Neural crest cell (in vitro differentiated cells): ENCODE measurements around the gene CEP250. TPM values are rescaled to one million over a fixed set of nuclear protein-coding genes. Genes with fewer than 3 reads are reported as not detected.
"Not testable (repeated sequence)": the region's sequence is repeated elsewhere in the genome, so short reads cannot be mapped to it uniquely, and the experiment has no call there.

ENCODE experiments used
- DNase-seq: peaks from one replicate; pipeline ENCODE4 v3.0.0; 2021; ENCODE audit warnings: low read depth, mixed read lengths, low spot score
- H3K27ac Mint-ChIP-seq: one replicate; pipeline ENCODE4 v1.8.0; 2021; ENCODE audit warnings: mild to moderate bottlenecking, mixed read lengths; ENCODE audit not compliant: unreplicated experiment
- H3K27me3 Mint-ChIP-seq: 2 replicates; pipeline ENCODE4 v1.8.0; 2021; ENCODE audit warnings: low read depth, mild to moderate bottlenecking, mixed read lengths
- H3K36me3 Mint-ChIP-seq: 2 replicates; pipeline ENCODE4 v1.8.0; 2021; ENCODE audit warnings: low read depth, mild to moderate bottlenecking, mixed read lengths
- H3K4me1 Mint-ChIP-seq: 2 replicates; pipeline ENCODE4 v1.8.0; 2021; ENCODE audit warnings: mixed read lengths
- H3K4me3 Mint-ChIP-seq: one replicate; pipeline ENCODE4 v1.8.0; 2021; ENCODE audit warnings: mild to moderate bottlenecking, mixed read lengths
- H3K9me3 Mint-ChIP-seq: 2 replicates; pipeline ENCODE4 v1.8.0; 2021; ENCODE audit warnings: mixed read lengths
- CTCF ChIP-seq: fragments of 200-600 bp; sonication (generic); conservative IDR thresholded peaks from 2 replicates; pipeline ENCODE4 v1.5.0; 2021; ENCODE audit warnings: antibody characterized with exemption, mild to moderate bottlenecking
- total RNA-seq: library from RNA; stranded (reverse); gene quantifications from 2 replicates; pipeline ENCODE4 v1.2.1, GENCODE V29; 2021

Gene CEP250
- total RNA-seq, 1 donor from 2014 or later, result 64.5 TPM

DNA sequence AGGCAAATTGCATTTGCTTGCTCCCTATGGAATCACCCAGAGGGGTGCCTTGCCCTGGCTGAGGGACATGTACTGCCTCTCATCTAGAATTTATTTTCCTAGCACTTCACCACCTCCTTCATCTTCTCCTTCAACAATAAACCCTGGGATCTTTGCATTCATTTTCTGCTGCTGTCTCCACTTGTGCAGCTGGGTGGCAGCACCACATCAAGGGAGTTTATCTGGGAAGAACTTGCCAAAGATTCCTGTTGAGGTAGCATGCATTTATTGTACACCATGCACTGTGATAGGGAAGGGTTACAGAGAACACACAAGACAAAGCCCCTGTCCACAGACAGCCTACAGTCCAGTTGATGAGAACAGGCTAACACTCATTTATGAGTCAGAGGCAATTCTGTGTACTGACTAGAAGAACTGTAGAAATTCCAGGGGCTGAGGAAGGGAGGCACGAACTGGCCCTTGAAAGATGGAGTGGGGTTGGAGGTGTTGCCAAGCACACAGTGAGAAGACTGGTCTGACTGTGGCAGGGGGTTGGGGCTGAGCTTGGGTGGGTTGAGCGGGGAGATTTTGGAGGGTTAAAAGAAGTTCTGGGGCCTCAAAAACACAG is 56.5 kb downstream of the CEP250 start:
- H3K9me3 Mint-ChIP-seq, result no peaks in the 10 kb centered on the region
- DNase-seq, result peak; percentile 13
- no peak overlapping the region for H3K27ac Mint-ChIP-seq

GRCh38 chr20:35514371-35514932 is 59.1 kb downstream of the CEP250 start:
- no peaks in the 10 kb centered on the region for H3K27me3 Mint-ChIP-seq
- TF ChIP-seq CTCF, result no peak
- H3K4me1 Mint-ChIP-seq, result no peaks in the 10 kb centered on the region
- H3K27ac Mint-ChIP-seq, result no peak overlapping the region
- H3K36me3 Mint-ChIP-seq, result peaks cover 7% of the 10 kb centered on the region
- no peak for DNase-seq
- no peak overlapping the region for H3K4me3 Mint-ChIP-seq
- H3K9me3 Mint-ChIP-seq, result no peaks in the 10 kb centered on the region

More for the DNA sequence above, 56.5 kb downstream of the CEP250 start:
- no peaks in the 10 kb centered on the region for H3K27me3 Mint-ChIP-seq
- TF ChIP-seq CTCF, result peak; percentile 70
- peaks cover 7% of the 10 kb centered on the region for H3K36me3 Mint-ChIP-seq
- no peak overlapping the region for H3K4me3 Mint-ChIP-seq
- no peaks in the 10 kb centered on the region for H3K4me1 Mint-ChIP-seq

DNA sequence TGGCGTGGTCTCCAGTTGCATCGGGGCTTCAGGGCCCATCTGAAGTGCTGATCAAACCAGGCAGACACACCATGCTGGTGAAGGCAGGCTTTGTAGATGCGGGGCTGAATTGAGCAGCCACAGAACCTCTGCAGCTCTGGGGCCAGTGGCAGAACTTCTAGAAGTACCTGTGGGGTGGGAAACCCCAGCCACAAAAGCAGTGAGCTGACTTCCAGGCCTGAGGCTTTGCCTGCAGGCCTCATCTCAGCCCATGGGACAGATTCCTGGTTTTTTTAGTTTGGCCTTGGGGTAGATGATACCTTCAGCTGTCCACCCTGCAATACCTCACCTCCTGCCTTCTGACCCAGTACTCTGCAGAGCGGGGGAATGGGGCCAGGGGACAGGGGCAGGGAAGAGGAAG is 59.9 kb downstream of the CEP250 start:
- no peak for DNase-seq
- H3K27ac Mint-ChIP-seq, result no peak overlapping the region
- no peaks in the 10 kb centered on the region for H3K9me3 Mint-ChIP-seq
- H3K4me1 Mint-ChIP-seq, result no peaks in the 10 kb centered on the region
- peaks cover 7% of the 10 kb centered on the region for H3K36me3 Mint-ChIP-seq
- no peak overlapping the region for H3K4me3 Mint-ChIP-seq
- TF ChIP-seq CTCF, result no peak
- H3K27me3 Mint-ChIP-seq, result no peaks in the 10 kb centered on the region

GRCh38 chr20:35515949-35516645 is 60.7 kb downstream of the CEP250 start:
- DNase-seq, result no peak
- H3K27me3 Mint-ChIP-seq, result no peaks in the 10 kb centered on the region
- H3K9me3 Mint-ChIP-seq, result peaks cover under 1% of the 10 kb centered on the region
- no peak overlapping the region for H3K4me3 Mint-ChIP-seq
- peaks cover 7% of the 10 kb centered on the region for H3K36me3 Mint-ChIP-seq
- H3K4me1 Mint-ChIP-seq, result no peaks in the 10 kb centered on the region
- H3K27ac Mint-ChIP-seq, result peak overlapping the region; percentile 68
- TF ChIP-seq CTCF, result no peak

- no peaks in the 10 kb centered on the region for H3K4me1 Mint-ChIP-seq
- H3K27me3 Mint-ChIP-seq, result no peaks in the 10 kb centered on the region
- no peak for DNase-seq
- no peak overlapping the region for H3K4me3 Mint-ChIP-seq
- peaks cover 3% of the 10 kb centered on the region for H3K9me3 Mint-ChIP-seq
- no peak for TF ChIP-seq CTCF
- H3K36me3 Mint-ChIP-seq, result peaks cover 5% of the 10 kb centered on the region
- no peak overlapping the region for H3K27ac Mint-ChIP-seq
Measured at GRCh38 chr20:35517125-35517524, 61.7 kb downstream of the CEP250 start.

GRCh38 chr20:35517767-35518166 is 62.4 kb downstream of the CEP250 start:
- not testable (repeated sequence) for H3K9me3 Mint-ChIP-seq, H3K4me1 Mint-ChIP-seq, H3K27me3 Mint-ChIP-seq, DNase-seq, H3K27ac Mint-ChIP-seq, H3K36me3 Mint-ChIP-seq, H3K4me3 Mint-ChIP-seq
